ENCODE results near the gene OR11G2. TPM values are rescaled to one million over a fixed set of nuclear protein-coding genes. Genes with fewer than 3 reads are reported as not detected.

OR11G2 gene
- total and polyA plus RNA-seq, 2 of the 8 experiments (the other 6 are each of a cell fraction or from before 2014, with no cell fraction given): not detected

DNA sequence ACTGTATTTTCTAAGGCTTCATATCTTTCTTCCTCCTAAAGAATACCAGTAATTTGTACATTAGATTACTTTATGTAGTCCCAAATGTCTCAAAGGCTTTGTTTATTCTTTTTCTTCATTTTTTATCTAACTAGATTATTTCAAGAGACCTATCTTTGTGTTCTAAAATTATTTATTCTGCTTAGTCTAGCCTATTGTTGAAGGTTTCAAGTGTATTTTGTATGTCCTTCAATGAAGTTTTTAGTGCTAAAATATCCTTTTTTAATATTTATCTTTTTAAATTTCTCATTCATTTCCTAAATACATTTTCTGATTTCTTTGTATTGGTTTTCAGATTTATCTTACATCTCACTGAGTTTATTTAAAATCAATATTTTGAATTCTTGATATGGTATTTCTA, 26.2 kb upstream of the OR11G2 start:
- ChIA-PET CTCF (ENCODE audit: partially characterized antibody) (no interaction called here), POLR2A (ENCODE audit: partially characterized antibody) (no interaction called here)
- H3K9ac ChIP-seq (replicated peaks in 1 of 4; ENCODE audit: extremely low read depth in 1 of 4, low read depth in 3 of 4, low read length in 3 of 4): no peak overlapping the region
- H3K23me2 ChIP-seq (ENCODE audit: low read depth, low read length): no peaks in the 10 kb centered on the region
- H3K4me2 ChIP-seq (ENCODE audit: insufficient read depth in 1 of 2, low read depth in 2 of 2, low read length in 2 of 2): no peak overlapping the region
- H3K4me1 ChIP-seq (replicated peaks in 1 of 4; ENCODE audit: control insufficient read depth in 3 of 4, insufficient read depth in 4 of 4, low read length in 3 of 4): no peaks in the 10 kb centered on the region
- no peak overlapping the region for H3K4ac ChIP-seq (replicated peaks; ENCODE audit: insufficient read length, low read depth, low read length)
- no peak overlapping the region for H2BK120ac ChIP-seq (replicated peaks; ENCODE audit: low read depth, low read length)
- H3K9me3 ChIP-seq (ENCODE audit: insufficient read depth in 2 of 2, low read depth in 1 of 2, low read length in 1 of 2): peaks cover 45 to 47% of the 10 kb centered on the region in 2 experiments
- H3K14ac ChIP-seq (ENCODE audit: insufficient read length): no peak overlapping the region
- H3K79me2 ChIP-seq (ENCODE audit: control insufficient read depth in 1 of 2, insufficient read depth in 2 of 2, low read length in 2 of 2): no peaks in the 10 kb centered on the region
- H3K23ac ChIP-seq (ENCODE audit: insufficient read length): no peak overlapping the region
- H3K36me3 ChIP-seq (ENCODE audit: control insufficient read depth in 2 of 4, insufficient read depth in 4 of 4, low read length in 3 of 4): no peaks in the 10 kb centered on the region
- no peak overlapping the region for H4K5ac ChIP-seq (ENCODE audit: insufficient read length, low read depth, low read length)
- no peaks in the 10 kb centered on the region for H3K27me3 ChIP-seq (replicated peaks in 1 of 4; ENCODE audit: control insufficient read depth in 3 of 4, extremely low read depth in 1 of 4, insufficient read depth in 3 of 4, low read length in 3 of 4)
- no peak overlapping the region for H3K4me3 ChIP-seq (ENCODE audit: extremely low read depth in 1 of 4, insufficient read depth in 2 of 4, low read depth in 3 of 4, low read length in 4 of 4)
- H2AFZ ChIP-seq (ENCODE audit: low read length): no peak overlapping the region
- H2BK15ac ChIP-seq (ENCODE audit: low read length): no peak overlapping the region
- no peak overlapping the region for H3K56ac ChIP-seq (replicated peaks; ENCODE audit: insufficient read length, low read depth, low read length)
- no peaks in the 10 kb centered on the region for H4K20me1 ChIP-seq (replicated peaks in 1 of 2; ENCODE audit: control insufficient read depth in 1 of 2, insufficient read depth in 2 of 2, low read length in 2 of 2)
- no peak overlapping the region for H2AK5ac ChIP-seq (ENCODE audit: low read depth, low read length)
- H2BK12ac ChIP-seq (ENCODE audit: low read depth, low read length): no peak overlapping the region
- FAIRE-seq (no peak), DNase-seq (ENCODE audit: low read depth in 1 of 2, low spot score in 2 of 2) (no peak)
- no peak overlapping the region for H2BK20ac ChIP-seq (ENCODE audit: low read length)
- no peak overlapping the region for H2BK5ac ChIP-seq (ENCODE audit: low read depth, low read length)
- H4K8ac ChIP-seq (ENCODE audit: extremely low read depth, insufficient read depth, low read length): no peak overlapping the region
- no peak overlapping the region for H4K91ac ChIP-seq (replicated peaks; ENCODE audit: insufficient read length, low read length)
- H3K27ac ChIP-seq (ENCODE audit: low read depth, low read length): no peak overlapping the region
- H3K18ac ChIP-seq (ENCODE audit: extremely low read depth, low read length): no peak overlapping the region
- H3K79me1 ChIP-seq (ENCODE audit: low read depth, low read length): no peaks in the 10 kb centered on the region
- TF ChIP-seq, protein P1, sequence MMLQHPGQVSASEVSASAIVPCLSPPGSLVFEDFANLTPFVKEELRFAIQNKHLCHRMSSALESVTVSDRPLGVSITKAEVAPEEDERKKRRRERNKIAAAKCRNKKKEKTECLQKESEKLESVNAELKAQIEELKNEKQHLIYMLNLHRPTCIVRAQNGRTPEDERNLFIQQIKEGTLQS (IDR thresholded peaks at IDR 0.05; ENCODE audit: insufficient read depth, low read depth, low read length): no peak
